ENCODE data around the gene KIAA1755.

DNA sequence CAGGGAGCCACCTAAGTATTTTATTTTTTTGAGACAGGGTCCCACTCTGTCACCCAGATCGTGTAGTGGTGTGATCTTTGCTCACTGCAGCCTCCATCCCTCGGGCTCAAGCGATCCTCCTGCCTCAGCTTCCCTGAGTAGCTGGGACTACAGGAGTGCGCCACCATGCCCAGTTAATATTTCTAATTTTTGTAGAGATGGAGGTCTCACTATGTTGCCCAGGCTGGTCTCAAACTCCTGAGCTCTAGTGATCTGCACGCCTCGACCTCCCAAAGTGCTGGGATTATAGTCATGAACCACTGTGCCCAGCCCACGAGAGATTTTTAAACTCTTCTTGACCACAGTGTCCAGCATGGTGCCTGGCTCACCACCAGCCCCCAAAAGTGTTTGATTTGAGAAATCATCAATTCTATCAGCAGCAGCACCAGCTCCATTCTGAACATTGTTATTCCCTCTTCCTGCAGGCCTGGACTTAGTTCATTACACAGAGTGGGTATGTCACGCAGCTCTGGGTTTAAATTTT lies 93.1 kb downstream of the KIAA1755 start:
- TF ChIP-seq POLR2A (IDR thresholded peaks at IDR 0.05) = no peak
- TF ChIP-seq, protein P1, sequence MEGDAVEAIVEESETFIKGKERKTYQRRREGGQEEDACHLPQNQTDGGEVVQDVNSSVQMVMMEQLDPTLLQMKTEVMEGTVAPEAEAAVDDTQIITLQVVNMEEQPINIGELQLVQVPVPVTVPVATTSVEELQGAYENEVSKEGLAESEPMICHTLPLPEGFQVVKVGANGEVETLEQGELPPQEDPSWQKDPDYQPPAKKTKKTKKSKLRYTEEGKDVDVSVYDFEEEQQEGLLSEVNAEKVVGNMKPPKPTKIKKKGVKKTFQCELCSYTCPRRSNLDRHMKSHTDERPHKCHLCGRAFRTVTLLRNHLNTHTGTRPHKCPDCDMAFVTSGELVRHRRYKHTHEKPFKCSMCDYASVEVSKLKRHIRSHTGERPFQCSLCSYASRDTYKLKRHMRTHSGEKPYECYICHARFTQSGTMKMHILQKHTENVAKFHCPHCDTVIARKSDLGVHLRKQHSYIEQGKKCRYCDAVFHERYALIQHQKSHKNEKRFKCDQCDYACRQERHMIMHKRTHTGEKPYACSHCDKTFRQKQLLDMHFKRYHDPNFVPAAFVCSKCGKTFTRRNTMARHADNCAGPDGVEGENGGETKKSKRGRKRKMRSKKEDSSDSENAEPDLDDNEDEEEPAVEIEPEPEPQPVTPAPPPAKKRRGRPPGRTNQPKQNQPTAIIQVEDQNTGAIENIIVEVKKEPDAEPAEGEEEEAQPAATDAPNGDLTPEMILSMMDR (IDR thresholded peaks at IDR 0.05) = no peak

Data from body of pancreas (tissue), 4 donors.